Upper lobe of left lung (tissue), 4 donors: ENCODE results near the gene MFSD12.

ENCODE experiments used
- CTCF ChIP-seq, 6 experiments: fragments of 450-650 bp in 4 of 6; fragments of 200-600 bp in 2 of 6; sonication (generic) in 2 of 6; IDR thresholded peaks; one replicate each; pipeline ENCODE4 v1.5.1; 2016 to 2019; ENCODE audit warnings: antibody characterized with exemption in 6 of 6
- EP300 ChIP-seq, 4 donors: sonication (generic); formaldehyde crosslinking; IDR thresholded peaks; one replicate each; pipeline ENCODE4 v1.5.1; 2017; ENCODE audit warnings: antibody characterized with exemption in 4 of 4, control low read depth in 2 of 4
- POLR2A ChIP-seq, 4 donors: fragments of 450-650 bp; IDR thresholded peaks; one replicate each; pipeline ENCODE4 v1.5.1; 2016 to 2017; ENCODE audit warnings: antibody characterized with exemption in 4 of 4, mild to moderate bottlenecking in 2 of 4
- POLR2AphosphoS5 ChIP-seq, 2 donors: sonication (generic); formaldehyde crosslinking; IDR thresholded peaks; one replicate each; pipeline ENCODE4 v1.5.1; 2017; ENCODE audit warnings: antibody characterized with exemption in 2 of 2

- TF ChIP-seq POLR2AphosphoS5 (IDR thresholded peaks at IDR 0.05) (no peak), POLR2A (IDR thresholded peaks at IDR 0.05) (no peak), CTCF (IDR thresholded peaks at IDR 0.05) (peak; percentile 38 to 63 (median 58)), EP300 (IDR thresholded peaks at IDR 0.05) (no peak)
Observed at GRCh38 chr19:3547301-3547731, 10.1 kb downstream of the MFSD12 start.
